WTC11 (cell line): Measurements from ENCODE around the gene NACC2. TPM values are rescaled to one million over a fixed set of nuclear protein-coding genes. Genes with fewer than 3 reads are reported as not detected.
A peak's percentile ranks its signal among the peaks of the same experiment; 100 is the strongest.

Experiments
- ATAC-seq: fragments of 200-7000 bp; cut with Tn5 transposase; 2 replicates; pipeline ENCODE4 v1.10.0; 2021; ENCODE audit warnings: mild to moderate bottlenecking, moderate library complexity
- CTCF ChIA-PET: fragments of 300-600 bp; sonication (Branson Sonifier 250); formaldehyde crosslinking; loops from one replicate; lab custom pipeline; 2021; ENCODE audit warnings: antibody characterized with exemption; lab: Charles Lee
- POLR2A ChIA-PET: fragments of 350-600 bp; sonication (Branson Sonifier 250); formaldehyde crosslinking; loops from one replicate; lab custom pipeline; 2021; ENCODE audit warnings: antibody characterized with exemption; lab: Charles Lee
- DNase-seq: peaks from one replicate; pipeline ENCODE4 v3.0.0; 2021; ENCODE audit warnings: low spot score
- H3K27ac Mint-ChIP-seq: 2 replicates; pipeline ENCODE4 v1.8.0; 2021; ENCODE audit warnings: mixed read lengths
- H3K27me3 Mint-ChIP-seq: 2 replicates; pipeline ENCODE4 v1.8.0; 2021; ENCODE audit warnings: low read depth, mild to moderate bottlenecking, moderate library complexity, mixed read lengths
- H3K36me3 Mint-ChIP-seq: 2 replicates; pipeline ENCODE4 v1.8.0; 2021; ENCODE audit warnings: mixed read lengths
- H3K4me1 Mint-ChIP-seq: 2 replicates; pipeline ENCODE4 v1.8.0; 2022; ENCODE audit warnings: mixed read lengths
- H3K4me3 Mint-ChIP-seq: 2 replicates; pipeline ENCODE4 v1.8.0; 2021; ENCODE audit warnings: mild to moderate bottlenecking, moderate library complexity, mixed read lengths
- H3K9me3 Mint-ChIP-seq: 2 replicates; pipeline ENCODE4 v1.8.0; 2021; ENCODE audit warnings: mixed read lengths
- CBFB ChIP-seq: sonication (generic); formaldehyde crosslinking; IDR thresholded peaks from 2 replicates; pipeline ENCODE4 v1.8.1; 2022; ENCODE audit warnings: mild to moderate bottlenecking, low read depth, missing genetic modification reagents
- CREM ChIP-seq: sonication (generic); formaldehyde crosslinking; IDR thresholded peaks from 2 replicates; pipeline ENCODE4 v1.8.1; 2022; ENCODE audit warnings: mild to moderate bottlenecking, missing genetic modification reagents, moderate library complexity
- E2F1 ChIP-seq: sonication (generic); formaldehyde crosslinking; IDR thresholded peaks from 2 replicates; pipeline ENCODE4 v1.8.0; 2022; ENCODE audit warnings: mild to moderate bottlenecking, missing genetic modification reagents
- E2F5 ChIP-seq: sonication (generic); formaldehyde crosslinking; IDR thresholded peaks from 2 replicates; pipeline ENCODE4 v1.8.1; 2022; ENCODE audit warnings: mild to moderate bottlenecking, moderate library complexity, missing genetic modification reagents
- ESRRA ChIP-seq: sonication (generic); formaldehyde crosslinking; IDR thresholded peaks from 2 replicates; pipeline ENCODE4 v1.8.1; 2022; ENCODE audit warnings: mild to moderate bottlenecking, missing genetic modification reagents, borderline replicate concordance
- ETV6 ChIP-seq: sonication (generic); formaldehyde crosslinking; IDR thresholded peaks from 2 replicates; pipeline ENCODE4 v1.8.1; 2022; ENCODE audit warnings: mild to moderate bottlenecking, missing genetic modification reagents
- FOXK1 ChIP-seq: sonication (generic); formaldehyde crosslinking; IDR thresholded peaks from 2 replicates; pipeline ENCODE4 v1.8.0; 2022; ENCODE audit warnings: mild to moderate bottlenecking, moderate library complexity, missing genetic modification reagents
- GTF2I ChIP-seq: fragments of 250-450 bp; sonication (Bioruptor Pico); conservative IDR thresholded peaks from 2 replicates; pipeline ENCODE4 v1.4.0; 2021; ENCODE audit warnings: mild to moderate bottlenecking
- HMGXB4 ChIP-seq: sonication (generic); formaldehyde crosslinking; IDR thresholded peaks from 2 replicates; pipeline ENCODE4 v1.8.1; 2023; ENCODE audit warnings: mild to moderate bottlenecking, moderate library complexity, missing genetic modification reagents
- KAT7 ChIP-seq: sonication (generic); formaldehyde crosslinking; IDR thresholded peaks from 2 replicates; pipeline ENCODE4 v1.8.1; 2023; ENCODE audit warnings: missing genetic modification reagents, mild to moderate bottlenecking, borderline replicate concordance
- MAX ChIP-seq: sonication (generic); formaldehyde crosslinking; IDR thresholded peaks from 2 replicates; pipeline ENCODE4 v1.8.0; 2022; ENCODE audit warnings: mild to moderate bottlenecking, missing genetic modification reagents
- MYBL2 ChIP-seq: sonication (generic); formaldehyde crosslinking; IDR thresholded peaks from 2 replicates; pipeline ENCODE4 v1.8.1; 2023; ENCODE audit warnings: mild to moderate bottlenecking, moderate library complexity, missing genetic modification reagents
- SMAD3 ChIP-seq: sonication (generic); formaldehyde crosslinking; IDR thresholded peaks from 2 replicates; pipeline ENCODE4 v1.8.0; 2022; ENCODE audit warnings: missing genetic modification reagents, mild to moderate bottlenecking, borderline replicate concordance
- SP1 ChIP-seq: sonication (generic); formaldehyde crosslinking; conservative IDR thresholded peaks from 2 replicates; pipeline ENCODE4 v1.8.1; 2022; ENCODE audit warnings: missing genetic modification reagents
- USF1 ChIP-seq: sonication (generic); formaldehyde crosslinking; IDR thresholded peaks from 2 replicates; pipeline ENCODE4 v1.8.0; 2022; ENCODE audit warnings: mild to moderate bottlenecking, missing genetic modification reagents
- ZMAT4 ChIP-seq: fragments of 250-450 bp; sonication (Bioruptor Pico); IDR thresholded peaks from 2 replicates; pipeline ENCODE4 v1.9.0; 2021; ENCODE audit warnings: mild to moderate bottlenecking
- ZNF121 ChIP-seq: sonication (generic); formaldehyde crosslinking; IDR thresholded peaks from 2 replicates; pipeline ENCODE4 v1.8.0; 2023; ENCODE audit warnings: missing genetic modification reagents
- ZNF317 ChIP-seq: sonication (generic); formaldehyde crosslinking; IDR thresholded peaks from 2 replicates; pipeline ENCODE4 v1.8.1; 2023; ENCODE audit warnings: low read depth, mild to moderate bottlenecking, moderate library complexity, missing genetic modification reagents, borderline replicate concordance
- ZNF423 ChIP-seq: fragments of 250-450 bp; sonication (Bioruptor Pico); IDR thresholded peaks from 2 replicates; pipeline ENCODE4 v2.1.2; 2022; ENCODE audit warnings: mild to moderate bottlenecking, moderate library complexity
- total RNA-seq: library from RNA; stranded (reverse); gene quantifications from 3 replicates; pipeline ENCODE4 v1.2.3, GENCODE V29; 2021

The NACC2 gene
- total RNA-seq, 1 experiment from 2014 or later: 17.1 TPM

GRCh38 chr9:136120438-136120844 is 25.4 kb upstream of the NACC2 start:
- ATAC-seq: no peak
- CTCF ChIA-PET: interaction anchor here (1.0 to 1.5 kb wide), 4 partner anchors 8 to 159 kb away, joined by 3 to 6 read pairs (median 5); partner anchors contain the start of gene UBAC1
- Mint-ChIP-seq H3K36me3 (no peaks in the 10 kb centered on the region), H3K4me3 (no peak overlapping the region), H3K4me1 (no peaks in the 10 kb centered on the region; the same call in 1 of the 2 replicates), H3K27me3 (no peaks in the 10 kb centered on the region), H3K27ac (no peak overlapping the region), H3K9me3 (peaks cover 7% of the 10 kb centered on the region)
- POLR2A ChIA-PET: no interaction called here
- DNase-seq: no peak
- TF ChIP-seq CREM (CRISPR knock-in tag): no peak

GRCh38 chr9:136119883-136120393 is 24.8 kb upstream of the NACC2 start:
- POLR2A ChIA-PET: no interaction called here
- H3K4me1 Mint-ChIP-seq: no peaks in the 10 kb centered on the region; the same call in 1 of the 2 replicates
- no peaks in the 10 kb centered on the region for H3K36me3 Mint-ChIP-seq
- DNase-seq (no peak), ATAC-seq (no peak)
- TF ChIP-seq ZNF121 (0 out of 2 replicates have a peak, but pooled peaks have one; percentile 10), ZMAT4 (CRISPR knock-in tag) (no peak)
- CTCF ChIA-PET: interaction anchor here (0.6 to 1.5 kb wide), 5 partner anchors 9 to 99 kb away, joined by 3 to 6 read pairs (median 3); no protein-coding TSS in a partner anchor
- peak overlapping the region; percentile 63 for H3K4me3 Mint-ChIP-seq
- H3K27me3 Mint-ChIP-seq: no peaks in the 10 kb centered on the region
- no peak overlapping the region for H3K27ac Mint-ChIP-seq
- peaks cover 2% of the 10 kb centered on the region for H3K9me3 Mint-ChIP-seq

- peak; percentile 55 for DNase-seq
- POLR2A ChIA-PET: no interaction called here
- H3K27me3 Mint-ChIP-seq: no peaks in the 10 kb centered on the region
- TF ChIP-seq E2F1 (peak; percentile 12; the same call in 1 of the 2 replicates), HMGXB4 (CRISPR knock-in tag) (peak; percentile 43; the same call in 1 of the 2 replicates), SP1 (CRISPR knock-in tag) (no peak), ZNF423 (CRISPR knock-in tag) (0 out of 2 replicates have a peak, but pooled peaks have one; percentile 4), ZNF317 (0 out of 2 replicates have a peak, but pooled peaks have one; percentile 7), ETV6 (0 out of 2 replicates have a peak, but pooled peaks have one; percentile 10), GTF2I (CRISPR knock-in tag) (no peak)
- TF ChIP-seq, all 79 proteins: peak for 5
- H3K9me3 Mint-ChIP-seq: no peaks in the 10 kb centered on the region
- no peak overlapping the region for H3K27ac Mint-ChIP-seq
- H3K4me3 Mint-ChIP-seq: peak overlapping the region; percentile 63
- ATAC-seq: peak; percentile 40
- H3K36me3 Mint-ChIP-seq: no peaks in the 10 kb centered on the region
- CTCF ChIA-PET: interaction anchor here (0.6 to 1.5 kb wide), 6 partner anchors 9 to 158 kb away, joined by 3 to 6 read pairs (median 6); partner anchors contain the start of gene UBAC1
- H3K4me1 Mint-ChIP-seq: no peaks in the 10 kb centered on the region; the same call in 1 of the 2 replicates
Measured at GRCh38 chr9:136119061-136119882, 24.2 kb upstream of the NACC2 start.

GRCh38 chr9:136118320-136119060 is 23.4 kb upstream of the NACC2 start, which contains the start of gene TMEM250:
Gene TMEM250, minus strand, starts transcription at chr9:136118875. Its CDS starts 1,975 bp downstream, at chr9:136116900.
- H3K27ac Mint-ChIP-seq: no peak within 1 kb of the TSS
- POLR2A ChIA-PET: no interaction called here
- CTCF ChIA-PET: interaction anchor here (0.9 to 1.4 kb wide), 13 partner anchors 9 to 158 kb away, joined by 3 to 5 read pairs (median 3); partner anchors contain the start of gene UBAC1
- H3K4me3 Mint-ChIP-seq: peak within 1 kb of the TSS; percentile 66
- no peaks in the 10 kb centered on the region for H3K36me3 Mint-ChIP-seq
- no peaks in the 10 kb centered on the region; the same call in 1 of the 2 replicates for H3K4me1 Mint-ChIP-seq
- no peaks in the 10 kb centered on the region for H3K9me3 Mint-ChIP-seq
- ATAC-seq (peak; percentile 76), DNase-seq (peak; percentile 92)
- no peaks in the 10 kb centered on the region for H3K27me3 Mint-ChIP-seq
- TF ChIP-seq ZMAT4 (CRISPR knock-in tag) (no peak), USF1 (CRISPR knock-in tag) (peak; percentile 28; the same call in 1 of the 2 replicates), FOXK1 (CRISPR knock-in tag) (peak; percentile 75; the same call in 1 of the 2 replicates), MAX (no peak; the same call in none of the 2 replicates), ESRRA (CRISPR knock-in tag) (no peak), CBFB (CRISPR knock-in tag) (peak; percentile 96), CREM (CRISPR knock-in tag) (peak; percentile 34; the same call in 1 of the 2 replicates), MYBL2 (CRISPR knock-in tag) (no peak; the same call in none of the 2 replicates), SMAD3 (CRISPR knock-in tag) (peak; percentile 32; the same call in 1 of the 2 replicates), KAT7 (CRISPR knock-in tag) (0 out of 2 replicates have a peak, but pooled peaks have one; percentile 83), E2F5 (CRISPR knock-in tag) (no peak; the same call in 1 of the 2 replicates)
